ENCODE data around the gene ASTN2. TPM values are rescaled to one million over a fixed set of nuclear protein-coding genes. Genes with fewer than 3 reads are reported as not detected.

ASTN2 gene
- total RNA-seq, 1 experiment from 2014 or later: 4.8 TPM

GRCh38 chr9:117014061-117014460, 400.8 kb downstream of the ASTN2 start:
- Histone ChIP-seq H2AFZ (ENCODE audit: low read depth, low read length, poor library complexity, severe bottlenecking) (no peak overlapping the region), H3K27ac (ENCODE audit: low read depth, low read length) (no peak overlapping the region), H3K79me2 (ENCODE audit: insufficient read depth, low read length) (no peaks in the 10 kb centered on the region), H4K20me1 (ENCODE audit: insufficient read depth) (no peaks in the 10 kb centered on the region), H3K9me3 (ENCODE audit: control insufficient read depth in 1 of 2, insufficient read depth in 1 of 2, low read depth in 1 of 2, low read length in 2 of 2) (no peaks in the 10 kb centered on the region; a peak in 1 of 4 replicates), H3K9ac (ENCODE audit: low read length) (no peak overlapping the region), H3K27me3 (ENCODE audit: insufficient read depth, low read length) (no peaks in the 10 kb centered on the region), H3K4me3 (replicated peaks in 1 of 2; ENCODE audit: low read depth in 1 of 2, low read length in 2 of 2) (no peak overlapping the region), H3K4me2 (ENCODE audit: low read length) (no peak overlapping the region), H3K4me1 (ENCODE audit: control insufficient read depth in 1 of 2, insufficient read depth in 2 of 2, low read length in 2 of 2) (no peaks in the 10 kb centered on the region), H3K36me3 (ENCODE audit: control insufficient read depth in 1 of 2, insufficient read depth in 2 of 2, low read length in 2 of 2) (no peaks in the 10 kb centered on the region), H3K9me2 (ENCODE audit: insufficient read depth) (no peaks in the 10 kb centered on the region)
- ChIA-PET POLR2A (no interaction called here), CTCF (no interaction called here), RAD21 (ENCODE audit: low non-redundant PET in 1 of 2, low total read pairs in 2 of 2, uncharacterized antibody in 2 of 2, unreplicated experiment in 2 of 2) (no interaction called here)
- ATAC-seq (no peak), DNase-seq (ENCODE audit: low read depth, low spot score) (no peak)
- intact Hi-C loops (cut with micrococcal nuclease): no loop called here
- no TSS peak for BruUV-seq (replicated peaks)
- TF ChIP-seq CTCF (IDR thresholded peaks at IDR 0.05 in 2 of 3, conservative IDR thresholded peaks at IDR 0.05 in 1 of 3; ENCODE audit: borderline replicate concordance in 1 of 3, insufficient read depth in 1 of 3, low read depth in 2 of 3, low read length in 2 of 3): no peak
- no peak for TF ChIP-seq CBX3 (IDR thresholded peaks at IDR 0.05; ENCODE audit: low read depth)
- no peak for TF ChIP-seq ZNF274 (IDR thresholded peaks at IDR 0.05; ENCODE audit: low read depth, low read length)
- no peak for TF ChIP-seq JUND (IDR thresholded peaks at IDR 0.05)
- TF ChIP-seq ZFX (IDR thresholded peaks at IDR 0.05): no peak

- no peak overlapping the region for H3K4me2 ChIP-seq (ENCODE audit: low read length)
- no peaks in the 10 kb centered on the region for H4K20me1 ChIP-seq (ENCODE audit: insufficient read depth)
- no peaks in the 10 kb centered on the region for H3K27me3 ChIP-seq (ENCODE audit: insufficient read depth, low read length)
- no peak overlapping the region for H2AFZ ChIP-seq (ENCODE audit: low read depth, low read length, poor library complexity, severe bottlenecking)
- no peak for DNase-seq (ENCODE audit: low read depth, low spot score)
- H3K79me2 ChIP-seq (ENCODE audit: insufficient read depth, low read length): no peaks in the 10 kb centered on the region
- no peak for TF ChIP-seq YY1 (IDR thresholded peaks at IDR 0.05; ENCODE audit: extremely low read depth, insufficient replicate concordance, low read depth, low read length)
- TF ChIP-seq SP1 (IDR thresholded peaks at IDR 0.05; ENCODE audit: low read depth): no peak
- no peak for TF ChIP-seq EGR1 (IDR thresholded peaks at IDR 0.05; ENCODE audit: low read depth)
- TF ChIP-seq CEBPB (IDR thresholded peaks at IDR 0.05; ENCODE audit: low read depth): no peak
- TF ChIP-seq SRF (IDR thresholded peaks at IDR 0.05; ENCODE audit: low read depth): no peak
- TF ChIP-seq POLR2AphosphoS5 (IDR thresholded peaks at IDR 0.05; ENCODE audit: low read depth, low read length): no peak
- TF ChIP-seq TCF7L2 (IDR thresholded peaks at IDR 0.05; ENCODE audit: borderline replicate concordance, extremely low read depth, insufficient read depth, insufficient read length): no peak
- no peak for TF ChIP-seq JUND (IDR thresholded peaks at IDR 0.05)
- BruUV-seq (replicated peaks): no TSS peak
- no peak overlapping the region for H3K9ac ChIP-seq (ENCODE audit: low read length)
- no peak for ATAC-seq
- no peaks in the 10 kb centered on the region for H3K9me2 ChIP-seq (ENCODE audit: insufficient read depth)
- intact Hi-C loops (cut with micrococcal nuclease): no loop called here
- POLR2A ChIA-PET: no interaction called here
- CTCF ChIA-PET: no interaction called here
- no peaks in the 10 kb centered on the region for H3K4me1 ChIP-seq (ENCODE audit: control insufficient read depth in 1 of 2, insufficient read depth in 2 of 2, low read length in 2 of 2)
- H3K36me3 ChIP-seq (ENCODE audit: control insufficient read depth in 1 of 2, insufficient read depth in 2 of 2, low read length in 2 of 2): no peaks in the 10 kb centered on the region
- H3K4me3 ChIP-seq (replicated peaks in 1 of 2; ENCODE audit: low read depth in 1 of 2, low read length in 2 of 2): no peak overlapping the region
- RAD21 ChIA-PET (ENCODE audit: low non-redundant PET in 1 of 2, low total read pairs in 2 of 2, uncharacterized antibody in 2 of 2, unreplicated experiment in 2 of 2): no interaction called here
- H3K9me3 ChIP-seq (ENCODE audit: control insufficient read depth in 1 of 2, insufficient read depth in 1 of 2, low read depth in 1 of 2, low read length in 2 of 2): no peaks in the 10 kb centered on the region; a peak in 1 of 4 replicates
- H3K27ac ChIP-seq (ENCODE audit: low read depth, low read length): no peak overlapping the region
These were observed 401.3 kb downstream of the ASTN2 start for GRCh38 chr9:117013440-117013995.
